GM12865 (cell line): Measurements from ENCODE around the gene SUDS3.

Source experiments
- DNase-seq: peaks from one replicate; pipeline ENCODE4 v3.0.0; 2010; ENCODE audit warnings: low read depth
- H3K4me3 ChIP-seq: 2 replicates; pipeline ENCODE4 v1.5.1; 2011; ENCODE audit warnings: mild to moderate bottlenecking, low read depth, low read length, control low read depth
- CTCF ChIP-seq: IDR thresholded peaks from 2 replicates; pipeline ENCODE4 v1.5.1; 2011; ENCODE audit warnings: low read length, control low read depth, low read depth, inconsistent platforms; ENCODE audit not compliant: insufficient read depth; ENCODE audit errors: missing control alignments

SUDS3 gene

DNA sequence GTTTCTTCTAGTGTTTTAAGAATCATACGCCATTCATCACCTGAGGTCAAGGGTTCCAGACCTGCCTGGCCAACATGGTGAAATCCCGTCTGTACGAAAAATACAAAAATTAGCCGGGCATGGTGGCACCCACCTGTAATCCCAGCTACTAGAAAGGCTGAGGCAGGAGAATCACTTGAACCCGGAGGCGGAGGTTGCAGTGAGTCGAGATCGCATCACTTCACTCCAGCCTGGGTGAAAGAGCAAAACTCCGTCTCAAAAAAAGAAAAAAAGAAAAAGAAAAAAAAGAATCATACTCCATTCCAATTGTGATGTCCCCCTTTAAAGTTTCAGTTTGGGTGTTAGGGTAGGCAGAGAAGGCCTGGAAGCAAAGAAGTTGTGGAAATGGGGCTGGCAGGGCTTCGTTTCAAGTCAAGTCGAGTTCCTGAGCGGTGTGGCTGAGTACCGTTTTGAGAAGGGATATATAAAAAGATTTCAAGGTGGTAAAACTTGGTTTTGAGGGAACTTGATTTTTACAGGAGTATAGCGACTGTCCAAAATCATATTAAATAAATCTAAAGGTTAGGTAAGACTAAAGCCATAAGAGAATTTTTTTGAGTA lies 2.1 kb upstream of the SUDS3 start:
- TF ChIP-seq CTCF = no peak
- H3K4me3 ChIP-seq = no peak overlapping the region
- DNase-seq = no peak

DNA sequence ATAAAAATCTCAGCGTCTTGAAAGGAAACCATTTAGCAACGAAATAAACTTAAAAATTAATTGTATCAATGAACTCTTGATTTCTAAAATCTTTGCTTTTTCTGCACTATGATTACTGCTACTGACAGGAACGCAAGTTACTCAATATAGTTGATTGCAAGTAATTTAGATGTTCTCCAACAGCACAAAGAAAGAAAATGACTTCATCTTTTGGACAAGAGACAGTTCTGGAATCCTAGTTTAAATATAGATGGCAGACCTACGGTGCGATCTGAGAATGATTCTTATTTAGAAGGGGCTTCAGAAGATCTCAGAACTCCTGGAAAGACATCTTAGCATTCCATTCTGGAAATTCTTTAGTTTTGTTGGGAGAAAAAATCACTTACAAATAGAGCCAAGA lies 1.4 kb upstream of the SUDS3 start:
- H3K4me3 ChIP-seq = no peak overlapping the region
- no peak for DNase-seq
- TF ChIP-seq CTCF = no peak

GRCh38 chr12:118375348-118375747 lies 1.0 kb upstream of the SUDS3 start:
- DNase-seq = no peak
- H3K4me3 ChIP-seq = no peak overlapping the region

GRCh38 chr12:118377021-118377883 lies 897 bp downstream of the SUDS3 start:
- TF ChIP-seq CTCF = no peak
- H3K4me3 ChIP-seq = peak overlapping the region; percentile 96
- peak; percentile 42 for DNase-seq

More at GRCh38 chr12:118375348-118375747, 1.0 kb upstream of the SUDS3 start:
- TF ChIP-seq CTCF = no peak

- DNase-seq = peak; percentile 64
- peak; percentile 87 for TF ChIP-seq CTCF
- peak overlapping the region; percentile 96 for H3K4me3 ChIP-seq
Observed at GRCh38 chr12:118377884-118378470, 1.6 kb downstream of the SUDS3 start.

DNA sequence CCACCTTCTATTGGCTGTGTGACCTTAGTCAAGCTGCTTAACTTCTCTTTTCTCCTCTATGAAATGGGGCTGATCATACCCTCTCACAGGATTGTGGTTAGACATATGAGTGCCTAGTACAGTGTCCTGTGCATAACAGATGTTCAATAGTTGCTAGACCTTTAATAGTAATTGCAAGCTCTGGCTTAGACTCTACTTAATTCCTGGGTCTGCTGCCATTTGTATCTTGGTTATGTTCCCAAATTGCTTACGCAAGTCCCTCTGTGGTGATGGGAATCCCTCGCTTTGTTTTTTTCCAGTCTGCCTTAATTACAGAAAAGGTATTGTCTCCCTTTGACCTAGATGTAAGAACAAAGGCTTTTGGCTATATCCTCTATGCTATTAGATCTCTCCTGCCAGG lies 15.1 kb downstream of the SUDS3 start:
- no peak for TF ChIP-seq CTCF
- no peak overlapping the region for H3K4me3 ChIP-seq
- no peak for DNase-seq
